RWPE1 (cell line): ENCODE measurements around the gene NPIPB13.
"Not testable (repeated sequence)": the region's sequence is repeated elsewhere in the genome, so short reads cannot be mapped to it uniquely, and the experiment has no call there.

ENCODE experiments used
- CTCF ChIA-PET: fragments of 350-600 bp; sonication (Branson Sonifier 250); formaldehyde crosslinking; extraction: SDS; loops from one replicate; lab custom pipeline; 2021; lab: Yijun Ruan, JAX
- POLR2A ChIA-PET: fragments of 400-600 bp; formaldehyde crosslinking; extraction: SDS; loops from one replicate; lab custom pipeline; 2020; ENCODE audit warnings: antibody characterized with exemption; ENCODE audit not compliant: low non-redundant PET; lab: Yijun Ruan, JAX
- DNase-seq: peaks from one replicate; pipeline ENCODE4 v3.0.0; 2012; ENCODE audit warnings: low spot score
- H3K27ac ChIP-seq: fragments of 450-650 bp; 2 replicates; pipeline ENCODE4 v1.5.1; 2017

NPIPB13 gene

DNA sequence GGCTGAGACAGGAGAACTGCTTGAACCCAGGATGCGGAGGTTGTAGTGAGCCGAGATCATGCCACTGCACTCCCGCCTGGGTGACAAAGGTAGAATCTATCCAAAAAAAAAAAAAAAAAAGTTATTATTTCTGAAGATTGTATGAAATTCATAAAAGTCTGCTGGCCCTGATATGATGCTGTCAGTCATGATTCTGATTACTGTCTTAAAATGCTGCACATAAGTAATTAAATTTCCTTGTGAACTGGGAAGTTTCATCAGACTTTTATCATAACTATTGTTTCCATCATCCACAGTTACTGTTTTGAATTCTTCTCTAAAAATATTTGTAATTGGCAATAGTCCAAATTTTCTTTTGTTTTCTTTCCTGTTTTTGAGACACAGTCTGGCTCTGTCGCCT is at the start of gene NPIPB13:
Gene NPIPB13 (minus strand): TSS at position 101 of the 400 bp plus-strand sequence. CDS start 2,906 bp downstream, outside the sequence.
- CTCF ChIA-PET, DNase-seq, POLR2A ChIA-PET, H3K27ac ChIP-seq: not testable (repeated sequence)

DNA sequence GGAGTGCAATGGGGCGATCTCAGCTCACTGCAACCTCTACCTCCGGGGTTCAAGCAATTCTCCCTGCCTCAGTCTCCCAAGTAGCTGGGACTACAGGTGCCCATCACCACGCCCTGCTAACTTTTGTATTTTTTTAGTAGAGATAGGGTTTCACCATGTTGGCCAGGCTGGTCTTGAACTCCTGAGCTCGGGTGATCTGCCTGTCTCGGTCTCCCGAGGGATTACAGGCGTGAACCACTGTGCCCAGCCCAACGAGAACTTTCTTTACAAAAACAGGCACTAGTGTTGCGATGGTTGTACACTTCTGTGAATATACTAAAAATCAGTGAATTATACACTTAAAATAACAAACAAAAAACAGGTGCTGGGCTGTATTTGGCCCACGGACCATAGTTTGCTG is 34.1 kb upstream of the NPIPB13 start:
- CTCF ChIA-PET, POLR2A ChIA-PET: not testable (repeated sequence)

DNA sequence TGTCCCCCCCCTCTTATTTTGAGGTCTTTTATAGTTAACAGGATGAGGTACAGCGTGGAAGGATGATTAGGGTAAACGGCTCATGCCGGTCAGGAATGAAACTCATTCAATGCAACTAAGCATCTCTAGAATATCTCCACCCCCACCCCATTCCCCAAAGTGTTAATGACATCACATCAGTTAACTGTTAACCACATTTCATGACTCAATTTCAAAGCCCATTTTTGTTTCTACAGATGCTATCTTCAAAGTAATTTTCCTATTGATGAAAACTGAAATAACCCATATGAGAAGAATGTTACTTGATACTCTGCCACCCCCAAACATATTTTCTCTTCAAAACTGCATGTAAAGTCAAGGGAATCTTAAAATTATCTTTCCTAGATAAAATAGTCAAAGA is 30.2 kb upstream of the NPIPB13 start:
- CTCF ChIA-PET, POLR2A ChIA-PET, DNase-seq, H3K27ac ChIP-seq: not testable (repeated sequence)

More for the DNA sequence above, 34.1 kb upstream of the NPIPB13 start:
- not testable (repeated sequence) for H3K27ac ChIP-seq, DNase-seq

DNA sequence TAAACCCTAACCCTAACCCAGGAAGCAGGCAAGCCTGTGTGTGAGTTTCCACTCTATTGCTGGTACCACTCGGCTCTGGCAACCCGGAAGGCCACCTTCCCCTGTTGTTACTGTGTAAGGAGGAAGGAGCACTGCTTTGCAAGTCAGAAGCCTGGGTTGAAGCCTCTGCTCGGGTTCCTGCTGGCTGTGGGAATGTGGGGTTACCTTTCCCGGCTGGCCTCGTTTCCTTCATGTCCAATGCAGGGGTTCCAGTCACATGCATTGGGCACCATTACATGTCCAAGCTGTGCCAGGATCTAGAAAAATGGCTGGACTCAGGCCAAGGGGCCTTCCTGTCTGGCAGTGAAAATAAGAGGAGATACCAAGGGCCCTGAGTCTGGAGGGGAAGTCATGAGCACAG is 31.2 kb downstream of the NPIPB13 start:
- H3K27ac ChIP-seq, POLR2A ChIA-PET, DNase-seq, CTCF ChIA-PET: not testable (repeated sequence)

DNA sequence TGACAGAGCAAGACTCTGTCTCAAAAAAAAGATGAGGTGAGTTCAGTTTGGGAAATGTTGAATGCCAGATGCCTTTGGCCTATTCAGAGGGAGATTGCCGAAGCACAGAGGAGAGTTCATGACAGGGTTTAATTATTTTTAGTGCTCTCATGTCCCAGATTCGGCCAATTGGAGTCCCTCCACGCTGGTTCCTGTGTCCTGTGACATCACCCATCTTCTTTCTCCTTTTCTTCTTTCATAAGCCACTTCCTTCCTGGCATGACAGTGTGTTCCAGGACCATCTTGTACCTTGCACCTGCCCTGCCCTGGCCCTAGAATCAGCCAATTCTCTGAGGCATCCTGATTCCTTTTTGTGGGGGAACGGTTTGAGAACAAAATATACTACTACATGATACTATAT is 36.9 kb downstream of the NPIPB13 start:
- POLR2A ChIA-PET, DNase-seq, CTCF ChIA-PET, H3K27ac ChIP-seq: not testable (repeated sequence)

GRCh38 chr16:30209032-30209431 is 39.2 kb downstream of the NPIPB13 start:
- POLR2A ChIA-PET, DNase-seq, CTCF ChIA-PET, H3K27ac ChIP-seq: not testable (repeated sequence)

GRCh38 chr16:30207063-30207704 is 41.1 kb downstream of the NPIPB13 start:
- H3K27ac ChIP-seq, DNase-seq, POLR2A ChIA-PET, CTCF ChIA-PET: not testable (repeated sequence)

DNA sequence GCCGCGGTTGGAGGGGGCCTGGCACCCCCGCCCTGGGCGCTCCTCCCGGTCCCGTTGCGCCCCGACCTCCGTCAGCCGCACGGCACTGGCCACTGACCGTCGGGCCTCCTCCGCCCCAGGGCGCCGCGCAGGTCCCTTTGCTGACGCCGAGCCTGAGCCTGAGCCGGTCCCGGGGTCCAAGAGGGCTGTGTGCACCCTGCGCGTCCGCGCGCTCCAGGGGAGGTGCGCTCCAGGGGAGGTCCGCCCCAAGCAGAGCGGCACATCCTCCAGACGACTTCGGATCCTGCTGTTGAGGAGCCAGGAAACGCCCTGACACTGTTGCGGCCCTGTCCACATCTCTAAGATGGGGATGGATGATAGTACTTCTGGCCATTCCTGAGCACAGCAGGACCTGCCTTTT is 42.0 kb downstream of the NPIPB13 start:
- DNase-seq, H3K27ac ChIP-seq, POLR2A ChIA-PET, CTCF ChIA-PET: not testable (repeated sequence)

DNA sequence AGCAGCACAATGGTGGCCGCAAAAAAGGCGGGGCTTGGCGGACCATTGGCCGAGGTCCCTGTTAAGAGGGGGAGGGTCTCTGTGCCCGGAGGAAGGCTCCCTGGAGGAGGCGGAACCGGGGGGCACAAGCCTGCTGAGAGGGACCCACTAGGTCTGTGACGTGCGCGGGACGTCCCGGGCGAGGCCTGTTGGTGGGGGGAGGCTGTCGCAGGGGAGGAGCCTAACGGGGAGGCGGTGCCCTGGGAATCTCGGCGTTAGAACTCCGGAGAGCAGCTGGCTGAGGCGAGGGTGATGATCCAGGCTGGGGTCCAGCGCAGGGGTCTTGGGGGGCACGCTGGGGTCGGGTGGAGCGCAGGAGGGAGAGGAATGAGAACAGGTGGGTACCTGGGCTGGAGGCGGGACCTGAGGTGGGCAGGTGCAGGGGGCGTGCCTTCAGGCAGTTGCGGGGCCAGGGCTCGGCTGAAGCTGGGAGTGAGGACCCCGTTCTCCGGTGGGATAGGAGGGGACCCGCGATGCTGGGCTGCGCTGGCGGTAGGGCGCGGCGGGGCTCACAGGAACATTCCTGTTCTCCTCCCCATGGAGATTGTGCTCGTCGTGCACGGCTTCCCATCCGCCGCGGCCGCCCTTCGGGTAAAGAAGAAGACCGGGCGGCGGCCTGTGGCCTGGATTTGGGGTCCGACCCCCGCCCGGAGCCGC is 42.6 kb downstream of the NPIPB13 start:
- H3K27ac ChIP-seq, POLR2A ChIA-PET, CTCF ChIA-PET, DNase-seq: not testable (repeated sequence)

DNA sequence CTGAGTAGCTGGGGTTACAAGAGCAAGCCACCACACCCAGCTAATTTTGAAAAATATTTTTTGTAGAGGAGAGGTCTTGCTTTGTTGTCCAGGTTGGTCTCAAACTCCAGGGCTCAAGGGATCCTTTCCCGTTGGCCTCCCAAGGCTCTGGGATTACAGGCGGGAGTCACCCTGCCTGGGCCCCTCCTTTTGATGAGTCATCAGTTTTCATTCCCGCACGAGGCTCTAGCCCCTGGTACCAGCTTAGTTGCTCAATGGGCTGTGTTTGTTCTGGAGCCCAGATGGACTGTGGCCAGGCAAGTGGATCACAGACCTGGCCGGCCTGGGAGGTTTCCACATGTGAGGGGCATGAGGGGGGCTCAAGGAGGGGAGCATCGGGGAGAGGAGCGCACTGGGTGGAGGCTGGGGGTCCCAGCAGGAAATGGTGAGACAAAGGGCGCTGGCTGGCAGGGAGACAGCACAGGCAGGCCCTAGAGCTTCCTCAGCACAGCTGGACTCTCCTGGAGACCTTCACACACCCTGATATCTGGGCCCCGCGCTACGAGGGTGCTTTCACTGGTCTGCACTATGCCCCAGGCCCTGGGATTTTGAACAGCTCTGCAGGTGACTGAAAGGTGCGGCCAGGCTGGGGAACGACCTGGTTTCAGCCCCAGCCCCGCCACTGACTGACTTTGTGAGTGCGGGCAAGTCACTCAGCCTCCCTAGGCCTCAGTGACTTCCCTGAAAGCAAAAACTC is 48.5 kb downstream of the NPIPB13 start:
- CTCF ChIA-PET, POLR2A ChIA-PET, H3K27ac ChIP-seq, DNase-seq: not testable (repeated sequence)

GRCh38 chr16:30199049-30199448 is 49.2 kb downstream of the NPIPB13 start, which contains the start of gene SULT1A3:
Gene SULT1A3 (plus strand): TSS chr16:30199255. CDS start chr16:30200729, 1,474 bp downstream.
- DNase-seq, H3K27ac ChIP-seq, CTCF ChIA-PET, POLR2A ChIA-PET: not testable (repeated sequence)
